HEK293 (cell line): ENCODE measurements around the gene PMM1.
A peak's percentile ranks its signal among the peaks of the same experiment; 100 is the strongest.

ENCODE experiments used
- CTCF ChIA-PET: fragments of 350-600 bp; formaldehyde crosslinking; extraction: SDS; loops from one replicate; lab custom pipeline; 2021; ENCODE audit warnings: antibody characterized with exemption; lab: Yijun Ruan, JAX
- POLR2A ChIA-PET: fragments of 300-600 bp; formaldehyde crosslinking; extraction: SDS; loops from one replicate; lab custom pipeline; 2020; ENCODE audit warnings: antibody characterized with exemption, inconsistent platforms; lab: Yijun Ruan, JAX
- H3K27ac ChIP-seq: fragments of 200-500 bp; sonication (Bioruptor generic); 2 replicates; pipeline ENCODE4 v1.5.1; 2014; ENCODE audit warnings: low read depth, low read length, control low read depth, inconsistent platforms; ENCODE audit errors: extremely low read depth
- H3K36me3 ChIP-seq, 2 experiments: fragments of 200-500 bp in 1 of 2; sonication (Bioruptor generic) in 1 of 2; 1 replicate in 1 of 2; 2 replicates in 1 of 2; pipeline ENCODE4 v1.5.1; 2014 to 2017; ENCODE audit warnings: inconsistent platforms in 2 of 2, low read length in 2 of 2; ENCODE audit not compliant: control insufficient read depth in 2 of 2, insufficient read depth in 1 of 2
- H3K4me1 ChIP-seq: fragments of 200-500 bp; sonication (Bioruptor generic); 2 replicates; pipeline ENCODE4 v1.5.1; 2014; ENCODE audit warnings: mild to moderate bottlenecking, low read length, inconsistent platforms; ENCODE audit not compliant: control insufficient read depth, insufficient read depth
- H3K4me3 ChIP-seq: 2 replicates; pipeline ENCODE4 v1.5.1; 2011; ENCODE audit warnings: low read depth, mild to moderate bottlenecking, control low read depth, low read length, moderate library complexity
- H3K9me3 ChIP-seq: fragments of 200-500 bp; sonication (Bioruptor generic); 2 replicates; pipeline ENCODE4 v1.5.1; 2014; ENCODE audit warnings: low read depth, low read length, inconsistent platforms; ENCODE audit not compliant: control insufficient read depth, insufficient read depth
- EGR2 ChIP-seq: fragments of 450-650 bp; formaldehyde crosslinking; IDR thresholded peaks from 2 replicates; pipeline ENCODE4 v1.5.1; 2016; ENCODE audit warnings: low read depth, missing biosample characterization, missing genetic modification characterization
- KLF9 ChIP-seq: fragments of 450-650 bp; formaldehyde crosslinking; IDR thresholded peaks from 2 replicates; pipeline ENCODE4 v1.5.1; 2016; ENCODE audit warnings: missing biosample characterization, missing genetic modification characterization, low read depth
- OSR2 ChIP-seq: fragments of 450-650 bp; formaldehyde crosslinking; IDR thresholded peaks from 2 replicates; pipeline ENCODE4 v1.5.1; 2016; ENCODE audit warnings: missing biosample characterization, missing genetic modification characterization
- TRIM28 ChIP-seq: IDR thresholded peaks from 2 replicates; pipeline ENCODE4 v1.6.1; 2011; ENCODE audit warnings: low read length, control low read depth, borderline replicate concordance
- ZBTB8A ChIP-seq: fragments of 450-650 bp; formaldehyde crosslinking; IDR thresholded peaks from 2 replicates; pipeline ENCODE4 v1.5.1; 2016; ENCODE audit warnings: missing biosample characterization, missing genetic modification characterization
- ZFHX2 ChIP-seq: fragments of 450-650 bp; formaldehyde crosslinking; conservative IDR thresholded peaks from 2 replicates; pipeline ENCODE4 v1.5.1; 2016; ENCODE audit warnings: missing biosample characterization, missing genetic modification characterization
- ZFP3 ChIP-seq: fragments of 450-650 bp; formaldehyde crosslinking; IDR thresholded peaks from 2 replicates; pipeline ENCODE4 v1.5.1; 2016; ENCODE audit warnings: low read depth, missing biosample characterization, missing genetic modification characterization
- ZFP37 ChIP-seq: fragments of 450-650 bp; formaldehyde crosslinking; IDR thresholded peaks from 2 replicates; pipeline ENCODE4 v1.5.1; 2016; ENCODE audit warnings: missing biosample characterization, missing genetic modification characterization
- ZNF169 ChIP-seq: fragments of 450-650 bp; formaldehyde crosslinking; IDR thresholded peaks from 2 replicates; pipeline ENCODE4 v1.5.1; 2016; ENCODE audit warnings: missing biosample characterization, missing genetic modification characterization
- ZNF2 ChIP-seq: fragments of 450-650 bp; formaldehyde crosslinking; IDR thresholded peaks from 2 replicates; pipeline ENCODE4 v1.5.1; 2016; ENCODE audit warnings: missing biosample characterization, missing genetic modification characterization
- ZNF24 ChIP-seq: fragments of 450-650 bp; formaldehyde crosslinking; IDR thresholded peaks from 2 replicates; pipeline ENCODE4 v1.5.1; 2016; ENCODE audit warnings: missing biosample characterization, missing genetic modification characterization
- ZNF394 ChIP-seq: fragments of 450-650 bp; formaldehyde crosslinking; IDR thresholded peaks from 2 replicates; pipeline ENCODE4 v1.5.1; 2016; ENCODE audit warnings: missing biosample characterization, missing genetic modification characterization, mild to moderate bottlenecking, moderate library complexity, borderline replicate concordance
- ZNF561 ChIP-seq: fragments of 450-650 bp; IDR thresholded peaks from 2 replicates; pipeline ENCODE4 v1.5.1; 2018; ENCODE audit warnings: missing biosample characterization, missing genetic modification characterization, borderline replicate concordance
- ZNF596 ChIP-seq: fragments of 450-650 bp; IDR thresholded peaks from 2 replicates; pipeline ENCODE4 v1.5.0; 2018; ENCODE audit warnings: missing biosample characterization, mild to moderate bottlenecking, missing genetic modification characterization, moderate library complexity
- ZNF707 ChIP-seq: fragments of 450-650 bp; formaldehyde crosslinking; IDR thresholded peaks from 2 replicates; pipeline ENCODE4 v1.5.1; 2016; ENCODE audit warnings: missing biosample characterization, missing genetic modification characterization
- ZNF830 ChIP-seq: fragments of 450-650 bp; IDR thresholded peaks from 2 replicates; pipeline ENCODE4 v1.5.0; 2018; ENCODE audit warnings: missing biosample characterization, missing genetic modification characterization, low read depth, mild to moderate bottlenecking, moderate library complexity
- ZNF837 ChIP-seq: fragments of 450-650 bp; formaldehyde crosslinking; IDR thresholded peaks from 2 replicates; pipeline ENCODE4 v1.5.1; 2016; ENCODE audit warnings: missing biosample characterization, missing genetic modification characterization
- TF ChIP-seq, protein P1 (sequence below): fragments of 450-650 bp; formaldehyde crosslinking; IDR thresholded peaks from 2 replicates; pipeline ENCODE4 v1.5.1; 2016; ENCODE audit warnings: missing biosample characterization, missing genetic modification characterization
- TF ChIP-seq, protein P2 (sequence below): fragments of 450-650 bp; formaldehyde crosslinking; IDR thresholded peaks from 2 replicates; pipeline ENCODE4 v1.5.1; 2017; ENCODE audit warnings: missing biosample characterization, missing genetic modification characterization
- TF ChIP-seq, protein P3 (sequence below): fragments of 450-650 bp; formaldehyde crosslinking; IDR thresholded peaks from 2 replicates; pipeline ENCODE4; 2016; ENCODE audit warnings: missing biosample characterization, missing genetic modification characterization
- TF ChIP-seq, protein P4 (sequence below): fragments of 450-650 bp; formaldehyde crosslinking; IDR thresholded peaks from 2 replicates; pipeline ENCODE4 v1.5.1; 2016; ENCODE audit warnings: missing biosample characterization, missing genetic modification characterization
- TF ChIP-seq, protein P5 (sequence below): fragments of 450-650 bp; formaldehyde crosslinking; IDR thresholded peaks from 2 replicates; pipeline ENCODE4 v1.5.1; 2017; ENCODE audit warnings: missing biosample characterization, mild to moderate bottlenecking, missing genetic modification characterization, moderate library complexity

Gene PMM1

DNA sequence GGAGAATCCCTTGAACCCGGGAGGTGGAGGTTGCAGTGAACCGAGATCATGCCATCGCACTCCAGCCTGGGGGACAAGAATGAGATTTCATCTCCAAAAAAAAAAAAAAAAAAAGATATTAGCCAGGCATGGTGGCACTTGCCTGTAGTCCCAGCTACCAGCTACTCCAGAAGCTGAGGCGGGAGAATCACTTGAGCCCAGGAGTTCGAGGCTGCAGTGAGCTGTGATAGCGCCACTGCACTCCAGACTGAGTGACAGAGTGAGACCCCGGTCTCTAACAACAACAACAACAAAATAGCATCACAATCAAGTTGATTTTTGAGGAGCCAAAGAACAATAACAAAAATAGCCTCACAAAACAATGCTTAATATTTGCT, 2.3 kb downstream of the PMM1 start:
- Histone ChIP-seq H3K4me3 (no peak overlapping the region), H3K27ac (no peak overlapping the region), H3K36me3 (peaks cover 3 to 37% of the 10 kb centered on the region in 2 experiments; a peak in 2 of 3 replicates), H3K9me3 (no peaks in the 10 kb centered on the region), H3K4me1 (peaks cover 12% of the 10 kb centered on the region)
- ChIA-PET POLR2A (interaction anchor here (0.6 to 0.7 kb wide), 3 partner anchors 21 to 110 kb away, joined by 4 to 6 read pairs (median 4); no protein-coding TSS in a partner anchor), CTCF (interaction anchor here (0.7 to 4.7 kb wide), 3 partner anchors 9 to 79 kb away, joined by 3 to 23 read pairs (median 6); no protein-coding TSS in a partner anchor)
- TF ChIP-seq ZNF169 (no peak), ZFP37 (tag by site-specific recombination) (no peak), ZNF707 (tag by site-specific recombination) (no peak), OSR2 (tag by site-specific recombination) (peak; percentile 69), ZNF2 (tag by site-specific recombination) (no peak), ZFHX2 (no peak), ZBTB8A (tag by site-specific recombination) (no peak), ZFP3 (tag by site-specific recombination) (no peak), ZNF830 (tag by site-specific recombination) (no peak), ZNF394 (tag by site-specific recombination) (peak; percentile 80; the same call in 1 of the 2 replicates), KLF9 (tag by site-specific recombination) (no peak), ZNF837 (tag by site-specific recombination) (no peak), TRIM28 (no peak)
- TF ChIP-seq, protein P1, sequence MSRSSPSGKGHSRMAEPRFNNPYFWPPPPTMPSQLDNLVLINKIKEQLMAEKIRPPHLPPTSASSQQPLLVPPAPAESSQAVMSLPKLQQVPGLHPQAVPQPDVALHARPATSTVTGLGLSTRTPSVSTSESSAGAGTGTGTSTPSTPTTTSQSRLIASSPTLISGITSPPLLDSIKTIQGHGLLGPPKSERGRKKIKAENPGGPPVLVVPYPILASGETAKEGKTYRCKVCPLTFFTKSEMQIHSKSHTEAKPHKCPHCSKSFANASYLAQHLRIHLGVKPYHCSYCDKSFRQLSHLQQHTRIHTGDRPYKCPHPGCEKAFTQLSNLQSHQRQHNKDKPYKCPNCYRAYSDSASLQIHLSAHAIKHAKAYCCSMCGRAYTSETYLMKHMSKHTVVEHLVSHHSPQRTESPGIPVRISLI (tag by site-specific recombination), result peak; percentile 48; the same call in 1 of the 2 replicates
- TF ChIP-seq, protein P2, sequence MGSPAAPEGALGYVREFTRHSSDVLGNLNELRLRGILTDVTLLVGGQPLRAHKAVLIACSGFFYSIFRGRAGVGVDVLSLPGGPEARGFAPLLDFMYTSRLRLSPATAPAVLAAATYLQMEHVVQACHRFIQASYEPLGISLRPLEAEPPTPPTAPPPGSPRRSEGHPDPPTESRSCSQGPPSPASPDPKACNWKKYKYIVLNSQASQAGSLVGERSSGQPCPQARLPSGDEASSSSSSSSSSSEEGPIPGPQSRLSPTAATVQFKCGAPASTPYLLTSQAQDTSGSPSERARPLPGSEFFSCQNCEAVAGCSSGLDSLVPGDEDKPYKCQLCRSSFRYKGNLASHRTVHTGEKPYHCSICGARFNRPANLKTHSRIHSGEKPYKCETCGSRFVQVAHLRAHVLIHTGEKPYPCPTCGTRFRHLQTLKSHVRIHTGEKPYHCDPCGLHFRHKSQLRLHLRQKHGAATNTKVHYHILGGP, result no peak
- TF ChIP-seq, protein P3, sequence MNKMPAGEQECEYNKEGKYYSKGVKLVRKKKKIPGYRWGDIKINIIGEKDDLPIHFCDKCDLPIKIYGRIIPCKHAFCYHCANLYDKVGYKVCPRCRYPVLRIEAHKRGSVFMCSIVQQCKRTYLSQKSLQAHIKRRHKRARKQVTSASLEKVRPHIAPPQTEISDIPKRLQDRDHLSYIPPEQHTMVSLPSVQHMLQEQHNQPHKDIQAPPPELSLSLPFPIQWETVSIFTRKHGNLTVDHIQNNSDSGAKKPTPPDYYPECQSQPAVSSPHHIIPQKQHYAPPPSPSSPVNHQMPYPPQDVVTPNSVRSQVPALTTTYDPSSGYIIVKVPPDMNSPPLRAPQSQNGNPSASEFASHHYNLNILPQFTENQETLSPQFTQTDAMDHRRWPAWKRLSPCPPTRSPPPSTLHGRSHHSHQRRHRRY (tag by site-specific recombination), result no peak
- TF ChIP-seq, protein P4, sequence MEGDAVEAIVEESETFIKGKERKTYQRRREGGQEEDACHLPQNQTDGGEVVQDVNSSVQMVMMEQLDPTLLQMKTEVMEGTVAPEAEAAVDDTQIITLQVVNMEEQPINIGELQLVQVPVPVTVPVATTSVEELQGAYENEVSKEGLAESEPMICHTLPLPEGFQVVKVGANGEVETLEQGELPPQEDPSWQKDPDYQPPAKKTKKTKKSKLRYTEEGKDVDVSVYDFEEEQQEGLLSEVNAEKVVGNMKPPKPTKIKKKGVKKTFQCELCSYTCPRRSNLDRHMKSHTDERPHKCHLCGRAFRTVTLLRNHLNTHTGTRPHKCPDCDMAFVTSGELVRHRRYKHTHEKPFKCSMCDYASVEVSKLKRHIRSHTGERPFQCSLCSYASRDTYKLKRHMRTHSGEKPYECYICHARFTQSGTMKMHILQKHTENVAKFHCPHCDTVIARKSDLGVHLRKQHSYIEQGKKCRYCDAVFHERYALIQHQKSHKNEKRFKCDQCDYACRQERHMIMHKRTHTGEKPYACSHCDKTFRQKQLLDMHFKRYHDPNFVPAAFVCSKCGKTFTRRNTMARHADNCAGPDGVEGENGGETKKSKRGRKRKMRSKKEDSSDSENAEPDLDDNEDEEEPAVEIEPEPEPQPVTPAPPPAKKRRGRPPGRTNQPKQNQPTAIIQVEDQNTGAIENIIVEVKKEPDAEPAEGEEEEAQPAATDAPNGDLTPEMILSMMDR, result no peak
- TF ChIP-seq, protein P5, sequence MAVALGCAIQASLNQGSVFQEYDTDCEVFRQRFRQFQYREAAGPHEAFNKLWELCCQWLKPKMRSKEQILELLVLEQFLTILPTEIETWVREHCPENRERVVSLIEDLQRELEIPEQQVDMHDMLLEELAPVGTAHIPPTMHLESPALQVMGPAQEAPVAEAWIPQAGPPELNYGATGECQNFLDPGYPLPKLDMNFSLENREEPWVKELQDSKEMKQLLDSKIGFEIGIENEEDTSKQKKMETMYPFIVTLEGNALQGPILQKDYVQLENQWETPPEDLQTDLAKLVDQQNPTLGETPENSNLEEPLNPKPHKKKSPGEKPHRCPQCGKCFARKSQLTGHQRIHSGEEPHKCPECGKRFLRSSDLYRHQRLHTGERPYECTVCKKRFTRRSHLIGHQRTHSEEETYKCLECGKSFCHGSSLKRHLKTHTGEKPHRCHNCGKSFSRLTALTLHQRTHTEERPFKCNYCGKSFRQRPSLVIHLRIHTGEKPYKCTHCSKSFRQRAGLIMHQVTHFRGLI (tag by site-specific recombination), result no peak

DNA sequence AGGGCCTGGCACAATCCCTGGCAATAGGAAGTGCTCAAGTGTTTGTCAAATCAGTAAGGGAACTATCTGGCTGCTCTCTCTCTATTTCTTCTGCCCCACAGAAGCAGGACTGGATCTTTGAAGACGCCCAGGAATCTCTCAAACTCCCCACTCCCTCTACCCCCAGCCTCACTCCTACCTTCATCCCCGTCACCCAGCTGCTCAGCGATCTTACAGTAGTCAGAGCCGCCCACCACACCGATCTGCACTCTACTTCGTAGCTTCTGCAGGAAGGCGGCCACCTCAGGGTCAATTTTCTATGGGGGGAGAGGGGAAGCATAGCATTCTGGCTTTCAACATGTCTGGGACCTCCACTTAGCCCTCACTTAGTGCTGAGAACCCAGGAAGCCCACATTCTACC, 3.7 kb downstream of the PMM1 start:
- POLR2A ChIA-PET, result interaction anchor here (1.1 kb wide), 1 partner anchor 15 kb away, joined by 4 read pairs; no protein-coding TSS in a partner anchor
- Histone ChIP-seq H3K36me3 (peaks cover 8 to 41% of the 10 kb centered on the region in 2 experiments; a peak in 2 of 3 replicates), H3K27ac (no peak overlapping the region), H3K4me1 (peaks cover 12% of the 10 kb centered on the region), H3K9me3 (no peaks in the 10 kb centered on the region), H3K4me3 (no peak overlapping the region)
- TF ChIP-seq ZFHX2 (0 out of 2 replicates have a peak, but pooled peaks have one; percentile 6), EGR2 (tag by site-specific recombination) (peak; percentile 71; the same call in 1 of the 2 replicates), ZNF561 (tag by site-specific recombination) (no peak), ZNF596 (tag by site-specific recombination) (no peak), ZNF24 (tag by site-specific recombination) (no peak)
- CTCF ChIA-PET, result no interaction called here
